ENCODE data around the gene LARP4B.

GRCh38 chr10:895324-895723 lies 36.2 kb downstream of the LARP4B start:
- no peak for TF ChIP-seq CTCF (IDR thresholded peaks at IDR 0.05)
- no peak for TF ChIP-seq TAF1 (IDR thresholded peaks at IDR 0.05; ENCODE audit: borderline replicate concordance, low read depth, low read length)
